ENCODE results near the gene NAT16.

- no peak for TF ChIP-seq POLR2A (IDR thresholded peaks at IDR 0.05; ENCODE audit: low read depth, low read length)
- TF ChIP-seq TAF1 (IDR thresholded peaks at IDR 0.05; ENCODE audit: low read depth, low read length): no peak
Observed at GRCh38 chr7:101155303-101155702, 24.8 kb downstream of the NAT16 start.
